SK-N-SH (cell line): ENCODE results near the gene ASCC3. TPM values are rescaled to one million over a fixed set of nuclear protein-coding genes. Genes with fewer than 3 reads are reported as not detected.

Experiments
- CTCF ChIA-PET: fragments of 300-600, 350-600 bp; formaldehyde crosslinking; extraction: SDS; loops from one replicate; lab custom pipeline; 2021; lab: Yijun Ruan, JAX
- POLR2A ChIA-PET: fragments of 350-600 bp; sonication (Branson Sonifier 250); formaldehyde crosslinking; extraction: SDS; loops from one replicate; lab custom pipeline; 2020; ENCODE audit warnings: antibody characterized with exemption, inconsistent platforms; lab: Yijun Ruan, JAX
- DNase-seq: peaks from one replicate; pipeline ENCODE4 v3.0.0; 2012
- H2AFZ ChIP-seq: fragments of 200-600 bp; sonication (generic); 2 replicates; pipeline ENCODE4 v1.8.1; 2016; ENCODE audit warnings: antibody characterized with exemption, mild to moderate bottlenecking, low read depth
- H3F3A ChIP-seq: fragments of 200-600 bp; sonication (generic); replicated peaks from 2 replicates; pipeline ENCODE3; 2016; ENCODE audit warnings: antibody characterized with exemption, mild to moderate bottlenecking; ENCODE audit not compliant: insufficient read depth
- H3K27ac ChIP-seq, 2 experiments: fragments of 200-500 bp in 1 of 2; fragments of 200-600 bp in 1 of 2; sonication (Bioruptor generic) in 1 of 2; sonication (generic), shearing (Covaris generic) in 1 of 2; 2 replicates each; pipeline versions ENCODE4 v1.5.1 to v1.6.1; 2014 to 2016; ENCODE audit warnings: low read depth in 2 of 2, inconsistent platforms in 1 of 2, low read length in 1 of 2, mild to moderate bottlenecking in 1 of 2, mixed read lengths in 1 of 2
- H3K27me3 ChIP-seq: fragments of 200-600 bp; sonication (generic), shearing (Covaris generic); 2 replicates; pipeline ENCODE4 v1.6.1; 2016; ENCODE audit warnings: mixed run types; ENCODE audit not compliant: insufficient read depth
- H3K36me3 ChIP-seq, 2 experiments: fragments of 200-500 bp in 1 of 2; fragments of 200-600 bp in 1 of 2; sonication (Bioruptor generic) in 1 of 2; sonication (generic) in 1 of 2; replicated peaks in 1 of 2; 2 replicates each; pipeline versions ENCODE3 to v1.5.1; 2014 to 2016; ENCODE audit warnings: low read length in 1 of 2, mild to moderate bottlenecking in 1 of 2; ENCODE audit not compliant: insufficient read depth in 2 of 2, control insufficient read depth in 1 of 2
- H3K4me1 ChIP-seq, 2 experiments: fragments of 200-500 bp in 1 of 2; fragments of 200-600 bp in 1 of 2; sonication (Bioruptor generic) in 1 of 2; sonication (generic), shearing (Covaris generic) in 1 of 2; 2 replicates each; pipeline versions ENCODE4 v1.5.1 to v1.6.1; 2014 to 2016; ENCODE audit warnings: low read depth in 1 of 2, low read length in 1 of 2, mixed run types in 1 of 2; ENCODE audit not compliant: insufficient read depth in 2 of 2, control insufficient read depth in 1 of 2
- H3K4me2 ChIP-seq: fragments of 200-600 bp; sonication (generic), shearing (Covaris generic); 2 replicates; pipeline ENCODE4 v1.6.1; 2017; ENCODE audit warnings: mixed run types
- H3K4me3 ChIP-seq, 2 experiments: fragments of 200-500 bp in 1 of 2; fragments of 200-600 bp in 1 of 2; sonication (Bioruptor generic) in 1 of 2; sonication (generic), shearing (Covaris generic) in 1 of 2; 2 replicates each; pipeline versions ENCODE4 v1.5.1 to v1.8.1; 2014 to 2016; ENCODE audit warnings: low read depth in 2 of 2, inconsistent platforms in 1 of 2, low read length in 1 of 2, mild to moderate bottlenecking in 1 of 2, mixed read lengths in 1 of 2, moderate library complexity in 1 of 2
- H3K79me2 ChIP-seq: fragments of 200-600 bp; sonication (generic); 2 replicates; pipeline ENCODE4 v1.8.1; 2017; ENCODE audit warnings: mild to moderate bottlenecking; ENCODE audit not compliant: insufficient read depth
- H3K9ac ChIP-seq: fragments of 200-600 bp; sonication (generic); 2 replicates; pipeline ENCODE4 v1.6.1; 2017; ENCODE audit warnings: mixed run types
- H3K9me2 ChIP-seq: fragments of 200-600 bp; sonication (generic); 2 replicates; pipeline ENCODE4 v1.6.1; 2017; ENCODE audit warnings: mixed run types
- H3K9me3 ChIP-seq: fragments of 200-600 bp; sonication (generic); 2 replicates; pipeline ENCODE4 v1.6.1; 2017; ENCODE audit warnings: mixed run types, mild to moderate bottlenecking, moderate library complexity
- H4K20me1 ChIP-seq: fragments of 200-600 bp; sonication (generic); 2 replicates; pipeline ENCODE4 v1.6.1; 2017; ENCODE audit warnings: mild to moderate bottlenecking, mixed run types; ENCODE audit not compliant: insufficient read depth
- CHD2 ChIP-seq: fragments of 150-350 bp; IDR thresholded peaks from 2 replicates; pipeline ENCODE4 v1.6.1; 2018; ENCODE audit warnings: low read length; ENCODE audit not compliant: partially characterized antibody
- FOSL2 ChIP-seq: IDR thresholded peaks from 2 replicates; pipeline ENCODE4 v1.4.0; 2012; ENCODE audit warnings: low read depth, mild to moderate bottlenecking, moderate library complexity, borderline replicate concordance
- FOXJ3 ChIP-seq: sonication (generic); formaldehyde crosslinking; IDR thresholded peaks from 2 replicates; pipeline ENCODE4 v1.5.1; 2020; ENCODE audit warnings: mild to moderate bottlenecking, missing genetic modification reagents
- FOXM1 ChIP-seq: IDR thresholded peaks from 2 replicates; pipeline ENCODE4 v1.4.0; 2012; ENCODE audit warnings: low read depth, mild to moderate bottlenecking
- GATA2 ChIP-seq: sonication (generic); formaldehyde crosslinking; IDR thresholded peaks from 2 replicates; pipeline ENCODE4 v1.5.0; 2020; ENCODE audit warnings: mild to moderate bottlenecking, missing genetic modification reagents
- JUND ChIP-seq: IDR thresholded peaks from 2 replicates; pipeline ENCODE4 v1.4.0; 2012
- MEF2A ChIP-seq: IDR thresholded peaks from 2 replicates; pipeline ENCODE4 v1.4.0; 2012; ENCODE audit warnings: low read depth, borderline replicate concordance
- NFIC ChIP-seq: IDR thresholded peaks from 2 replicates; pipeline ENCODE4 v1.4.0; 2012; ENCODE audit warnings: borderline replicate concordance
- NRF1 ChIP-seq: IDR thresholded peaks from 2 replicates; pipeline ENCODE4 v1.6.1; 2012; ENCODE audit warnings: low read depth, mild to moderate bottlenecking, low read length
- RCOR1 ChIP-seq: fragments of 150-350 bp; IDR thresholded peaks from 2 replicates; pipeline ENCODE4 v1.6.1; 2017; ENCODE audit warnings: antibody characterized with exemption, low read length
- RFX5 ChIP-seq: IDR thresholded peaks from 2 replicates; pipeline ENCODE4 v1.6.1; 2012; ENCODE audit warnings: mild to moderate bottlenecking, improper control_type of control experiment, low read length
- SMC3 ChIP-seq: IDR thresholded peaks from 2 replicates; pipeline ENCODE4 v1.6.1; 2012; ENCODE audit warnings: low read depth, low read length, improper control_type of control experiment
- TCF12 ChIP-seq: IDR thresholded peaks from 2 replicates; pipeline ENCODE4 v1.4.0; 2012
- TEAD4 ChIP-seq: IDR thresholded peaks from 2 replicates; pipeline ENCODE4 v1.4.0; 2012; ENCODE audit warnings: mild to moderate bottlenecking, borderline replicate concordance; ENCODE audit not compliant: insufficient read depth
- USF1 ChIP-seq: IDR thresholded peaks from 2 replicates; pipeline ENCODE4 v1.4.0; 2012; ENCODE audit warnings: low read depth, borderline replicate concordance
- ZBTB33 ChIP-seq: IDR thresholded peaks from 2 replicates; pipeline ENCODE4 v1.4.0; 2012; ENCODE audit warnings: low read depth, borderline replicate concordance
- WGBS: methylation state at CpG from one replicate; pipeline ENCODE4 v1.1.6; 2017; ENCODE audit warnings: low lambda C conversion rate; 5-methylcytosine and 5-hydroxymethylcytosine counted together
- polyA plus RNA-seq, 3 experiments: library from polyadenylated mRNA; depleted of rRNA; stranded (reverse); fragments of >200 nt; gene quantifications; 2 replicates each; pipeline ENCODE4 v1.2.3, GENCODE V29; 2012
- TF ChIP-seq, protein P1 (sequence below): fragments of 150-350 bp; IDR thresholded peaks from 2 replicates; pipeline ENCODE4 v1.6.1; 2017; ENCODE audit warnings: antibody characterized with exemption, low read length, low read depth, borderline replicate concordance

ASCC3 gene
- polyA plus RNA-seq, 1 of the 3 experiments (the other 2 are of a cell fraction): 17.9 TPM

- Histone ChIP-seq H2AFZ (no peak overlapping the region), H3K9ac (no peak overlapping the region), H3K4me3 (no peak overlapping the region), H3F3A (peaks cover 4% of the 10 kb centered on the region), H3K4me1 (no peaks in the 10 kb centered on the region), H3K79me2 (no peaks in the 10 kb centered on the region), H3K9me3 (no peaks in the 10 kb centered on the region), H3K27ac (no peak overlapping the region), H3K36me3 (peaks cover 40 to 54% of the 10 kb centered on the region in 2 experiments), H4K20me1 (no peaks in the 10 kb centered on the region), H3K9me2 (0 out of 2 replicates have a peak, but pooled peaks cover 3% of the 10 kb centered on the region), H3K27me3 (no peaks in the 10 kb centered on the region), H3K4me2 (no peak overlapping the region)
- 98% methylated on average over 1 of the region's 1 CpG for WGBS
- no peak for TF ChIP-seq TEAD4
- TF ChIP-seq FOXJ3 (CRISPR knock-in tag): no peak
- TF ChIP-seq TCF12: no peak
- TF ChIP-seq JUND: no peak
- TF ChIP-seq FOXM1: no peak
- TF ChIP-seq, protein P1, sequence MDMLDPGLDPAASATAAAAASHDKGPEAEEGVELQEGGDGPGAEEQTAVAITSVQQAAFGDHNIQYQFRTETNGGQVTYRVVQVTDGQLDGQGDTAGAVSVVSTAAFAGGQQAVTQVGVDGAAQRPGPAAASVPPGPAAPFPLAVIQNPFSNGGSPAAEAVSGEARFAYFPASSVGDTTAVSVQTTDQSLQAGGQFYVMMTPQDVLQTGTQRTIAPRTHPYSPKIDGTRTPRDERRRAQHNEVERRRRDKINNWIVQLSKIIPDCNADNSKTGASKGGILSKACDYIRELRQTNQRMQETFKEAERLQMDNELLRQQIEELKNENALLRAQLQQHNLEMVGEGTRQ: no peak
- no peak for DNase-seq
- ChIA-PET CTCF (no interaction called here), POLR2A (no interaction called here)
Measured at GRCh38 chr6:100599088-100599770, 281.9 kb downstream of the ASCC3 start.

GRCh38 chr6:100595456-100595855 lies 285.7 kb downstream of the ASCC3 start:
- no peaks in the 10 kb centered on the region for H3K9me2 ChIP-seq
- no peaks in the 10 kb centered on the region for H4K20me1 ChIP-seq
- H3K27me3 ChIP-seq: no peaks in the 10 kb centered on the region
- H3F3A ChIP-seq: no peaks in the 10 kb centered on the region
- no peaks in the 10 kb centered on the region for H3K79me2 ChIP-seq
- POLR2A ChIA-PET: no interaction called here
- no peak overlapping the region for H3K4me2 ChIP-seq
- H3K4me3 ChIP-seq: no peak overlapping the region
- no peak overlapping the region for H3K27ac ChIP-seq
- no peak overlapping the region for H2AFZ ChIP-seq
- no peaks in the 10 kb centered on the region for H3K9me3 ChIP-seq
- CTCF ChIA-PET: no interaction called here
- peaks cover 23 to 31% of the 10 kb centered on the region in 2 experiments for H3K36me3 ChIP-seq
- H3K9ac ChIP-seq: no peak overlapping the region
- DNase-seq: no peak
- TF ChIP-seq RFX5 (no peak), USF1 (no peak), TEAD4 (no peak), ZBTB33 (no peak), FOXM1 (no peak), NFIC (no peak), TCF12 (no peak), FOSL2 (no peak), JUND (no peak), NRF1 (no peak), MEF2A (no peak), RCOR1 (no peak), GATA2 (no peak), CHD2 (no peak), FOXJ3 (CRISPR knock-in tag) (no peak), SMC3 (no peak)
- peaks cover 0 to 4% of the 10 kb centered on the region in 2 experiments; a peak in 2 of 4 replicates for H3K4me1 ChIP-seq
